Measurements from ENCODE around the gene CHST10. TPM values are rescaled to one million over a fixed set of nuclear protein-coding genes. Genes with fewer than 3 reads are reported as not detected.

CHST10 gene
- total RNA-seq, 1 experiment from 2014 or later, result 29.7 TPM

DNA sequence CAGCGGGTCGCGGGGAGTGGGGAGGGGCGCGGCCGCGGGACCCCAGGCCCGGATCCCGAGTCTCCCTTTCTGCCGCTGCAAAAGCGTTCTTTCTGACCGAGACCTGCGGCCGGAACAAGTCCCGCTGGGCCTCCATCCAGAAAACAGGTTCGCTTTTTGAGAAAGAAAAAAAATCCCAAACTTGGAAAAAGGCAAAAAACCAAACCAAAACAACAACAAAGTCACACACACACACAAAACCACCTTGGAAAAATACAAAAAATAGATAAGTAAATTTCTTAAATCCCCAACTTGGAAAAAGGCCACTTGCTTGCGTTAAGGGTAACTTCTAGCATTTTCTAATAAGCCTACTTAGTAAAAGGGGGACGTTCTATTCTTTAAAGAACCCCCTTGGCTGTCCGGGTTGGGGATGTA lies 250 bp upstream of the CHST10 start:
- H2AK5ac ChIP-seq (ENCODE audit: insufficient read length, low read length), result no peak overlapping the region
- WGBS (ENCODE audit: extremely low coverage, insufficient read length, low lambda C conversion rate), result no CpG with 5 or more reads among the region's 19 CpGs
- no peak overlapping the region for H3T11ph ChIP-seq (ENCODE audit: low read length)

More for the DNA sequence above, 250 bp upstream of the CHST10 start:
- TF ChIP-seq, protein P1, sequence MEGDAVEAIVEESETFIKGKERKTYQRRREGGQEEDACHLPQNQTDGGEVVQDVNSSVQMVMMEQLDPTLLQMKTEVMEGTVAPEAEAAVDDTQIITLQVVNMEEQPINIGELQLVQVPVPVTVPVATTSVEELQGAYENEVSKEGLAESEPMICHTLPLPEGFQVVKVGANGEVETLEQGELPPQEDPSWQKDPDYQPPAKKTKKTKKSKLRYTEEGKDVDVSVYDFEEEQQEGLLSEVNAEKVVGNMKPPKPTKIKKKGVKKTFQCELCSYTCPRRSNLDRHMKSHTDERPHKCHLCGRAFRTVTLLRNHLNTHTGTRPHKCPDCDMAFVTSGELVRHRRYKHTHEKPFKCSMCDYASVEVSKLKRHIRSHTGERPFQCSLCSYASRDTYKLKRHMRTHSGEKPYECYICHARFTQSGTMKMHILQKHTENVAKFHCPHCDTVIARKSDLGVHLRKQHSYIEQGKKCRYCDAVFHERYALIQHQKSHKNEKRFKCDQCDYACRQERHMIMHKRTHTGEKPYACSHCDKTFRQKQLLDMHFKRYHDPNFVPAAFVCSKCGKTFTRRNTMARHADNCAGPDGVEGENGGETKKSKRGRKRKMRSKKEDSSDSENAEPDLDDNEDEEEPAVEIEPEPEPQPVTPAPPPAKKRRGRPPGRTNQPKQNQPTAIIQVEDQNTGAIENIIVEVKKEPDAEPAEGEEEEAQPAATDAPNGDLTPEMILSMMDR (conservative IDR thresholded peaks at IDR 0.05), result no peak
- no peak overlapping the region for H2AFZ ChIP-seq (ENCODE audit: low read length)
- no peak overlapping the region for H2BK5ac ChIP-seq (ENCODE audit: insufficient read length, low read length)
- H3K27ac ChIP-seq (ENCODE audit: insufficient read length, low read depth, low read length), result no peak overlapping the region
- Mint-ChIP-seq H3K4me3 (peak overlapping the region; percentile 79 to 88), H3K9me3 (no peaks in the 10 kb centered on the region), H3K4me1 (peaks cover 43 to 51% of the 10 kb centered on the region in 2 experiments), H3K27ac (peak overlapping the region; percentile 85 to 97 (median 96); a peak in 5 of 7 replicates), H3K27me3 (ENCODE audit: low read depth) (peaks cover 2% of the 10 kb centered on the region; the same call in 1 of the 2 replicates), H3K36me3 (ENCODE audit: insufficient read depth in 1 of 3, low read depth in 3 of 3) (peaks cover 0 to 2% (median 0%) of the 10 kb centered on the region in 3 experiments; a peak in 4 of 7 replicates)
- no peak overlapping the region for H4K5ac ChIP-seq (ENCODE audit: insufficient read length, low read depth, low read length)
- H3K4me2 ChIP-seq (ENCODE audit: insufficient read depth, insufficient read length, low read length), result peak overlapping the region; percentile 96
- peaks cover 13% of the 10 kb centered on the region for H3K23me2 ChIP-seq (ENCODE audit: insufficient read length, low read depth, low read length, poor library complexity, severe bottlenecking)
- H2BK20ac ChIP-seq (ENCODE audit: low read depth, low read length, poor library complexity, severe bottlenecking), result no peak overlapping the region
- peaks cover 4% of the 10 kb centered on the region; the same call in 1 of the 2 replicates for H3K79me2 ChIP-seq (ENCODE audit: insufficient read depth, low read length)
- H2BK15ac ChIP-seq (ENCODE audit: low read depth, low read length), result no peak overlapping the region
- no peaks in the 10 kb centered on the region for H4K20me1 ChIP-seq (ENCODE audit: control insufficient read depth, insufficient read depth, insufficient read length)
- H3K4ac ChIP-seq (ENCODE audit: low read depth, low read length), result no peak overlapping the region
- DNase-seq, result no peak
- no peak overlapping the region for H3K23ac ChIP-seq (ENCODE audit: insufficient read length, low read depth, low read length)
- no peak overlapping the region for H4K91ac ChIP-seq (ENCODE audit: insufficient read length, low read depth, low read length)
- H3K79me1 ChIP-seq (ENCODE audit: insufficient read depth, low read depth, low read length, poor library complexity, severe bottlenecking), result no peaks in the 10 kb centered on the region
- H4K8ac ChIP-seq (replicated peaks; ENCODE audit: insufficient read length, low read depth, low read length), result no peak overlapping the region
- no peak overlapping the region for H3K14ac ChIP-seq (ENCODE audit: insufficient read depth, low read length)
- H3K27me3 ChIP-seq (ENCODE audit: insufficient read depth, low read length), result no peaks in the 10 kb centered on the region
- no peak overlapping the region for H3K56ac ChIP-seq (ENCODE audit: insufficient read length, low read depth, low read length)
- H3K9ac ChIP-seq (ENCODE audit: extremely low read depth, insufficient read length, low read length), result peak overlapping the region; percentile 27
- H3K18ac ChIP-seq (ENCODE audit: insufficient read length, low read depth, low read length), result no peak overlapping the region
- no peak overlapping the region for H2BK12ac ChIP-seq (ENCODE audit: insufficient read length, low read depth, low read length)
- H3K4me1 ChIP-seq (ENCODE audit: insufficient read depth, low read length), result peaks cover 13% of the 10 kb centered on the region
- H2BK120ac ChIP-seq (ENCODE audit: low read depth, low read length, poor library complexity, severe bottlenecking), result no peak overlapping the region
- no peaks in the 10 kb centered on the region for H3K9me3 ChIP-seq (ENCODE audit: control insufficient read depth, low read depth, low read length)
